GM19468 (cell line): ENCODE results near the gene PCDHB9.
"Not testable (repeated sequence)": the region's sequence is repeated elsewhere in the genome, so short reads cannot be mapped to it uniquely, and the experiment has no call there.

Source experiments
- ATAC-seq: cut with Tn5 transposase; IDR thresholded peaks from one replicate; pipeline ENCODE4 v1.9.1; 2021; ENCODE audit warnings: mild to moderate bottlenecking, moderate library complexity, moderate number of reproducible peaks; ENCODE audit not compliant: unreplicated experiment; ENCODE audit errors: extremely low read depth

The PCDHB9 gene

GRCh38 chr5:141234109-141234667 is 47.2 kb downstream of the PCDHB9 start:
- no peak for ATAC-seq

GRCh38 chr5:141235922-141236321 is 49.0 kb downstream of the PCDHB9 start:
- ATAC-seq = not testable (repeated sequence)

- no peak for ATAC-seq
Measured at GRCh38 chr5:141236516-141237313, 49.8 kb downstream of the PCDHB9 start.
